CD4-positive, alpha-beta T cell (primary cell): ENCODE data around the gene COL16A1. TPM values are rescaled to one million over a fixed set of nuclear protein-coding genes. Genes with fewer than 3 reads are reported as not detected.

Source experiments
- ATAC-seq: fragments of 200-7000 bp; cut with Tn5 transposase; one replicate; pipeline ENCODE4 v1.10.0; 2022; ENCODE audit warnings: mild to moderate bottlenecking; ENCODE audit not compliant: poor library complexity
- CTCF ChIA-PET: fragments of 350-600 bp; sonication (Branson Sonifier 250); formaldehyde crosslinking; loops from one replicate; lab custom pipeline; 2021; ENCODE audit warnings: antibody characterized with exemption, inconsistent platforms; lab: Charles Lee
- POLR2A ChIA-PET: fragments of 350-600 bp; sonication (Branson Sonifier 250); formaldehyde crosslinking; loops from one replicate; lab custom pipeline; 2021; ENCODE audit warnings: antibody characterized with exemption, inconsistent platforms; lab: Charles Lee
- DNase-seq, 14 experiments: peaks; one replicate each; pipeline ENCODE4 v3.0.0-alpha.2; 2013 to 2020; ENCODE audit warnings: mixed read lengths in 2 of 14
- H3K27ac ChIP-seq, 2 donors: one replicate each; pipeline versions ENCODE4 v1.5.1 to v1.7.0; 2013; ENCODE audit warnings: low read length in 2 of 2, low read depth in 1 of 2, mild to moderate bottlenecking in 1 of 2
- H3K27me3 ChIP-seq, 2 experiments: 1 replicate in 1 of 2; 2 replicates in 1 of 2; pipeline versions ENCODE4 v1.6.1 to v1.7.0; 2013; ENCODE audit warnings: low read length in 2 of 2, control low read depth in 1 of 2, mild to moderate bottlenecking in 1 of 2, moderate library complexity in 1 of 2; ENCODE audit not compliant: insufficient read depth in 2 of 2, control insufficient read depth in 1 of 2
- H3K36me3 ChIP-seq: one replicate; pipeline ENCODE4 v1.6.1; 2013; ENCODE audit warnings: low read length, control low read depth; ENCODE audit not compliant: insufficient read depth
- H3K4me1 ChIP-seq: one replicate; pipeline ENCODE4 v1.6.1; 2013; ENCODE audit warnings: low read length, control low read depth; ENCODE audit not compliant: insufficient read depth
- H3K4me3 ChIP-seq: one replicate; pipeline ENCODE4 v1.5.1; 2013; ENCODE audit warnings: mild to moderate bottlenecking, low read length, moderate library complexity
- H3K9me3 ChIP-seq, 2 experiments: 1 replicate in 1 of 2; 2 replicates in 1 of 2; pipeline versions ENCODE4 v1.6.1 to v1.7.0; 2013; ENCODE audit warnings: low read length in 2 of 2, mild to moderate bottlenecking in 2 of 2, control low read depth in 1 of 2, moderate library complexity in 1 of 2; ENCODE audit not compliant: control insufficient read depth in 1 of 2, insufficient read depth in 1 of 2
- H3K27ac Mint-ChIP-seq: one replicate; pipeline ENCODE4 v1.8.0; 2020; ENCODE audit warnings: mixed read lengths
- H3K27me3 Mint-ChIP-seq: one replicate; pipeline ENCODE4 v1.8.0; 2021; ENCODE audit warnings: mixed read lengths
- H3K36me3 Mint-ChIP-seq: one replicate; pipeline ENCODE4 v1.8.0; 2021; ENCODE audit warnings: low read depth, mixed read lengths
- H3K4me1 Mint-ChIP-seq: one replicate; pipeline ENCODE4 v1.8.0; 2021; ENCODE audit warnings: low read depth, mixed read lengths
- H3K4me3 Mint-ChIP-seq: one replicate; pipeline ENCODE4 v1.8.0; 2020; ENCODE audit warnings: mild to moderate bottlenecking, mixed read lengths
- H3K9me3 Mint-ChIP-seq: one replicate; pipeline ENCODE4 v1.8.0; 2020; ENCODE audit warnings: mixed read lengths
- intact Hi-C, 2 experiments: fragments of 100-400 bp; cut with DNase I in 1 of 2; cut with micrococcal nuclease in 1 of 2; formaldehyde crosslinking; loops; one replicate each; pipeline versions ENCODE4 v1.15.1 to v1.9.0; 2023 to 2025; cut with DNase I, micrococcal nuclease
- total RNA-seq, 174 experiments: library from RNA in 2 of 174; stranded (reverse) in 2 of 174; gene quantifications; one replicate each; pipeline ENCODE4 v1.2.3 and lab custom pipeline; 2021 to 2026
- TF ChIP-seq, protein P1 (sequence below): fragments of 200-600 bp; IDR thresholded peaks from one replicate; pipeline ENCODE4 v1.8.0; 2022; ENCODE audit warnings: antibody characterized with exemption, mild to moderate bottlenecking

The COL16A1 gene
- total RNA-seq, 2 experiments from 2014 or later = not detected

DNA sequence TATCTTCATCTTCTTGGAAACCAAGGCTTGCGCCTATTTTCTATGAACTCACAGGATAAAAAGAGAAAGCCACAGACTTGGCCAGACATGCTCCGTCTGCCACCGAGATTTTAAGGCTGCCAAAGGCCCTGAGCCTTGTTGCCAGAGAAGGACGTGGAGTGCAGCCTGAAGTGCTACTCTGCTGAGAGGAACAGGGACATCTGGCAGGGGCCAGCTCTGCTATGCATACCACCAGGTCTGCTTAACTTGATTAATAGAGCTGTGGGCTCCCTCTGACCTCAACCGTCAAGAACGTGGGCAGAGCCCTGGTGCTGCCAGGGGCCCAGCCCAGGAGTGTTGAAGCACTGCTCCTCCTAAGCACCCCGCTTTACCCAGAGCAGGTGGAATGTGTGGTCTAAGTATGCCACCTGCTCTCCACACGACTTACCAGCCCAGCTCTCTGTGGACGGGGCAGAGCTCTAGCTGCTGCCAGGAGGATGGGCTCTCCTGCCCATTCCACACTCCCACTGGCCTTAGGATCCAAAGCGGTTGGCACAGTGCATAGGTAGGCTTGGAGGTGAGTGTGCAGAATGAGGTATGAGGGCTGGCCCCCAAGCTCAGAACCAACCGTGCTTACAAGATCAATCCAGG is 75.8 kb downstream of the COL16A1 start:
- POLR2A ChIA-PET = no interaction called here
- no peaks in the 10 kb centered on the region for H3K27me3 ChIP-seq
- H3K4me3 ChIP-seq = no peak overlapping the region
- H3K4me1 Mint-ChIP-seq = no peaks in the 10 kb centered on the region
- no peaks in the 10 kb centered on the region for H3K9me3 ChIP-seq
- CTCF ChIA-PET = no interaction called here
- DNase-seq = no peak
- TF ChIP-seq, protein P1, sequence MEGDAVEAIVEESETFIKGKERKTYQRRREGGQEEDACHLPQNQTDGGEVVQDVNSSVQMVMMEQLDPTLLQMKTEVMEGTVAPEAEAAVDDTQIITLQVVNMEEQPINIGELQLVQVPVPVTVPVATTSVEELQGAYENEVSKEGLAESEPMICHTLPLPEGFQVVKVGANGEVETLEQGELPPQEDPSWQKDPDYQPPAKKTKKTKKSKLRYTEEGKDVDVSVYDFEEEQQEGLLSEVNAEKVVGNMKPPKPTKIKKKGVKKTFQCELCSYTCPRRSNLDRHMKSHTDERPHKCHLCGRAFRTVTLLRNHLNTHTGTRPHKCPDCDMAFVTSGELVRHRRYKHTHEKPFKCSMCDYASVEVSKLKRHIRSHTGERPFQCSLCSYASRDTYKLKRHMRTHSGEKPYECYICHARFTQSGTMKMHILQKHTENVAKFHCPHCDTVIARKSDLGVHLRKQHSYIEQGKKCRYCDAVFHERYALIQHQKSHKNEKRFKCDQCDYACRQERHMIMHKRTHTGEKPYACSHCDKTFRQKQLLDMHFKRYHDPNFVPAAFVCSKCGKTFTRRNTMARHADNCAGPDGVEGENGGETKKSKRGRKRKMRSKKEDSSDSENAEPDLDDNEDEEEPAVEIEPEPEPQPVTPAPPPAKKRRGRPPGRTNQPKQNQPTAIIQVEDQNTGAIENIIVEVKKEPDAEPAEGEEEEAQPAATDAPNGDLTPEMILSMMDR = no peak
- intact Hi-C loops = no loop called here
- no peak overlapping the region for H3K27ac Mint-ChIP-seq
- no peaks in the 10 kb centered on the region for H3K27me3 Mint-ChIP-seq
- H3K36me3 Mint-ChIP-seq = peaks cover 68% of the 10 kb centered on the region
- no peak overlapping the region for H3K27ac ChIP-seq
- no peak overlapping the region for H3K4me3 Mint-ChIP-seq
- peaks cover 61% of the 10 kb centered on the region for H3K36me3 ChIP-seq
- no peak for ATAC-seq
- H3K9me3 Mint-ChIP-seq = no peaks in the 10 kb centered on the region
- H3K4me1 ChIP-seq = no peaks in the 10 kb centered on the region

DNA sequence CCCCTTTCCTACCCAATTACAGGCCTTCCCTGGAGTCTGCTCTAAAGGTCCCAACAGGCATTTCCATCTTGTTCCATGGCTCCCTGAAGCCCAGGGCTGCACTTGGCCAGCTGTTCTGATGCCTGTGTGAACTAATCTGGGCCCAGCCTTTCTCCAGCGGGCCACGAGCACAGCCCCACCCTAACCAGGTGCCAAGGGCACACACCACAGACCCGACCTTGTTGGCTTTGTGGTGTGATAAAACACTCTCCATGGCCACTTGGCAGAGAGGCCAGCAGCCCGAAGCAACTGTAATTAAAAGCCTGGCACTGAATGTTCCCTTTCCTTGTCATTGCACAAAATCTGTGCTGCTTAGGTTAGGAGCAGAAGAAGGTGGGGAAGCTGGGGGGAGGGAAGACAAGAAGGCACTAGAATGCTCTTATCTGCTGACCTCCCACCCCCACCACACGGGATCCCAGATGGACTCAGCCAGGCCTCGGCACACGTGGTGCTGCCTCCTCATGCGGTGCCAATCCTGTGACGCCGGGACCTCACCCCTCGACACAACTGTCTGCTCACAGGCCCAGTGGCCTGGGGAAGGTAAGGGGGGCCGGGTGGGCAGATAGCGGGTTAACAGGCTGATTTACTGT is 76.4 kb downstream of the COL16A1 start:
- DNase-seq (no peak), ATAC-seq (no peak)
- Mint-ChIP-seq H3K27me3 (no peaks in the 10 kb centered on the region), H3K4me1 (no peaks in the 10 kb centered on the region), H3K4me3 (no peak overlapping the region), H3K36me3 (peaks cover 61% of the 10 kb centered on the region), H3K9me3 (no peaks in the 10 kb centered on the region), H3K27ac (no peak overlapping the region)
- TF ChIP-seq, protein P1 = no peak
- CTCF ChIA-PET = no interaction called here
- Histone ChIP-seq H3K4me3 (no peak overlapping the region), H3K9me3 (no peaks in the 10 kb centered on the region), H3K4me1 (no peaks in the 10 kb centered on the region), H3K27me3 (no peaks in the 10 kb centered on the region), H3K27ac (no peak overlapping the region), H3K36me3 (peaks cover 55% of the 10 kb centered on the region)
- POLR2A ChIA-PET = no interaction called here
- intact Hi-C loops = no loop called here

DNA sequence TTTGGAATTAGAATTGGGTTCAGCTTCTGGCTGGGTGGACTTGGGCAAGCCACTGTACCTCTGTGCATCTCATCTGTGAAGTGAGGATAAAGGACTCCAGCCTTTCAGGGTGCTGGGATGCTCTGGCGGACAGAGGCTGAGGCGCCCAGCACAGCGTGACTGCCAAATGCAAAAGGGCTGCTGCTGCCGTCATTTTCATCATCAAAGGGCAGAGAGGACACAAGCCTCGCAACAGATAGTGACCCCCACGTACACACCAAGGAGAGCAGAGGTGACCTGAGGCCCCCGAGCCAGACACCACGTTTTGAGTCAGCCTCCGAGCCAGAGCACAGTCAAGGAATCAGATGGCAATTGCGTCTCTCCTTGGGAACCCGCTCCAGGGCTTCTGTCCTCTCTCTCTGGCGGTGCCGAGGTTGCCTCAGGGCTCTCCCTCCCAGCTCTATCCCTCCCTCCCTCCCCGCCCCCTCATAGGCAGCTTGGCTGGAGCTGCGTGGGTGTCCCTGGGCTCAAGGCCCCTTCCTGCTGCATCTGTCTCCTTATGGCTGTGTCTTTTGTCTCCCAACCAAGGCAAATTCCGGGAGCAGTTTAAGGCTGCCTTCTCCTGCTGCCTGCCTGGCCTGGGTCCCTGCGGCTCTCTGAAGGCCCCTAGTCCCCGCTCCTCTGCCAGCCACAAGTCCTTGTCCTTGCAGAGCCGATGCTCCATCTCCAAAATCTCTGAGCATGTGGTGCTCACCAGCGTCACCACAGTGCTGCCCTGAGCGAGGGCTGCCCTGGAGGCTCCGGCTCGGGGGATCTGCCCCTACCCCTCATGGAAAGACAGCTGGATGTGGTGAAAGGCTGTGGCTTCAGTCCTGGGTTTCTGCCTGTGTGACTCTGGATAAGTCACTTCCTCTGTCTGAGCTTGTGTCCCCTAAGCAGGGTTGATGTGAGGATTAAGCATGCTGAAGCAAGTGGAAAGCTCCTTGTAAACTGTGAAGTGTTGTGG is 77.3 kb downstream of the COL16A1 start:
- ChIA-PET CTCF (no interaction called here), POLR2A (no interaction called here)
- Histone ChIP-seq H3K36me3 (peaks cover 46% of the 10 kb centered on the region), H3K9me3 (no peaks in the 10 kb centered on the region), H3K4me1 (no peaks in the 10 kb centered on the region), H3K27ac (no peak overlapping the region), H3K4me3 (no peak overlapping the region), H3K27me3 (no peaks in the 10 kb centered on the region)
- TF ChIP-seq, protein P1 = no peak
- Mint-ChIP-seq H3K27ac (no peak overlapping the region), H3K4me3 (no peak overlapping the region), H3K27me3 (no peaks in the 10 kb centered on the region), H3K9me3 (no peaks in the 10 kb centered on the region), H3K36me3 (peaks cover 54% of the 10 kb centered on the region), H3K4me1 (no peaks in the 10 kb centered on the region)
- no peak for DNase-seq
- intact Hi-C loops = no loop called here
- no peak for ATAC-seq
